GM12878 (cell line): ENCODE data around the gene MSH5. TPM values are rescaled to one million over a fixed set of nuclear protein-coding genes. Genes with fewer than 3 reads are reported as not detected.

ENCODE experiments used
- ATAC-seq: fragments of 200-7000 bp; cut with Tn5 transposase; 3 replicates; pipeline ENCODE4 v1.9.1; 2020; ENCODE audit warnings: mild to moderate bottlenecking, moderate library complexity
- BruUV-seq: library from RNA; stranded (reverse); fragments of 400-500 nt; replicated peaks from 2 replicates; lab custom pipeline; 2021; lab: Mats Ljungman, UMichigan
- CTCF ChIA-PET: fragments of 300-600 bp; sonication (Branson Sonifier 250); formaldehyde crosslinking; extraction: SDS; loops from one replicate; lab custom pipeline; 2021; ENCODE audit warnings: inconsistent platforms; lab: Yijun Ruan, JAX
- POLR2A ChIA-PET: fragments of 350-600 bp; formaldehyde crosslinking; extraction: SDS; loops from one replicate; lab custom pipeline; 2021; ENCODE audit warnings: inconsistent platforms; lab: Charles Lee
- RAD21 ChIA-PET: fragments of 300-600 bp; sonication (Branson Sonifier 250); formaldehyde crosslinking; loops from one replicate; lab custom pipeline; 2023; ENCODE audit warnings: antibody characterized with exemption; ENCODE audit not compliant: unreplicated experiment; lab: Charles Lee
- SMC1A ChIA-PET: fragments of 300-600 bp; sonication (Branson Sonifier 250); formaldehyde crosslinking; loops from one replicate; lab custom pipeline; 2023; ENCODE audit not compliant: unreplicated experiment, uncharacterized antibody; lab: Charles Lee
- DNase-seq: peaks from one replicate; pipeline ENCODE4 v3.0.0-alpha.2; 2011; ENCODE audit warnings: low read depth, low spot score
- FAIRE-seq: peaks from 3 replicates; lab custom pipeline; 2011; peaks lifted over from hg19 to GRCh38; lab: Jason Lieb, UNC
- H2AFZ ChIP-seq: 2 replicates; pipeline ENCODE4 v1.6.0; 2011; ENCODE audit warnings: low read depth, low read length, control low read depth; ENCODE audit not compliant: control insufficient read depth
- H3K27ac ChIP-seq: 2 replicates; pipeline ENCODE4 v1.5.1; 2011; ENCODE audit warnings: control low read depth; ENCODE audit not compliant: control insufficient read depth, insufficient read depth
- H3K27me3 ChIP-seq, 2 experiments: replicated peaks in 1 of 2; 2 replicates each; pipeline versions ENCODE4 v1.6.0 to v1.6.1; 2011; ENCODE audit warnings: low read length in 1 of 2; ENCODE audit not compliant: control insufficient read depth in 2 of 2, insufficient read depth in 2 of 2
- H3K36me3 ChIP-seq, 2 experiments: 2 replicates each; pipeline ENCODE4 v1.5.1; 2011; ENCODE audit warnings: low read length in 1 of 2; ENCODE audit not compliant: control insufficient read depth in 2 of 2, insufficient read depth in 2 of 2
- H3K4me1 ChIP-seq: 2 replicates; pipeline ENCODE4 v1.6.1; 2011; ENCODE audit warnings: mild to moderate bottlenecking, low read length, moderate library complexity, mixed read lengths; ENCODE audit not compliant: control insufficient read depth, insufficient read depth
- H3K4me2 ChIP-seq: 2 replicates; pipeline ENCODE4 v1.6.0; 2011; ENCODE audit warnings: control low read depth; ENCODE audit not compliant: control insufficient read depth, insufficient read depth
- H3K4me3 ChIP-seq: fragments of 200-600 bp; sonication (generic); 2 replicates; pipeline ENCODE4 v1.5.1; 2016
- H3K79me2 ChIP-seq: 2 replicates; pipeline ENCODE4 v1.6.0; 2011; ENCODE audit warnings: low read length; ENCODE audit not compliant: control insufficient read depth, insufficient read depth
- H3K9ac ChIP-seq: 2 replicates; pipeline ENCODE4 v1.8.0; 2011; ENCODE audit warnings: low read length, control low read depth, mixed read lengths; ENCODE audit not compliant: control insufficient read depth, insufficient read depth
- H3K9me3 ChIP-seq: replicated peaks from 3 replicates; pipeline ENCODE4 v1.5.1; 2011; ENCODE audit warnings: mild to moderate bottlenecking, low read length; ENCODE audit not compliant: control insufficient read depth, insufficient read depth
- H4K20me1 ChIP-seq: 2 replicates; pipeline ENCODE4 v1.6.0; 2011; ENCODE audit not compliant: control insufficient read depth, insufficient read depth
- ATF3 ChIP-seq: IDR thresholded peaks from 2 replicates; pipeline ENCODE4 v1.6.1; 2011; ENCODE audit warnings: low read depth, mild to moderate bottlenecking, low read length, moderate library complexity, borderline replicate concordance; ENCODE audit errors: extremely low read depth
- BCL11A ChIP-seq: IDR thresholded peaks from 2 replicates; pipeline ENCODE4 v1.6.1; 2011; ENCODE audit warnings: low read depth, low read length
- CREB1 ChIP-seq: IDR thresholded peaks from 2 replicates; pipeline ENCODE4 v1.6.1; 2012; ENCODE audit warnings: low read depth, mild to moderate bottlenecking, inconsistent platforms
- ELK1 ChIP-seq: IDR thresholded peaks from 2 replicates; pipeline ENCODE4 v1.6.1; 2012; ENCODE audit warnings: low read depth, low read length, improper control_type of control experiment
- KDM1A ChIP-seq: fragments of 200-600 bp; sonication (generic); IDR thresholded peaks from 2 replicates; pipeline ENCODE4 v1.6.1; 2016; ENCODE audit warnings: borderline replicate concordance
- PML ChIP-seq: IDR thresholded peaks from 2 replicates; pipeline ENCODE4 v1.6.1; 2012; ENCODE audit warnings: low read length, inconsistent platforms
- RBBP5 ChIP-seq: fragments of 200-600 bp; sonication (generic); conservative IDR thresholded peaks from 2 replicates; pipeline ENCODE4 v1.6.1; 2016
- YBX1 ChIP-seq: fragments of 450-650 bp; IDR thresholded peaks from 2 replicates; pipeline ENCODE4 v1.6.1; 2016; ENCODE audit warnings: antibody characterized with exemption
- ZNF24 ChIP-seq: fragments of 450-650 bp; IDR thresholded peaks from 2 replicates; pipeline ENCODE4 v1.6.1; 2017; ENCODE audit warnings: antibody characterized with exemption, mild to moderate bottlenecking
- WGBS: methylation state at CpG from one replicate; pipeline ENCODE4 v1.1.6; 2016; ENCODE audit warnings: low lambda C conversion rate; ENCODE audit not compliant: insufficient replicate concordance, insufficient coverage; ENCODE audit errors: missing lambda C conversion rate; 5-methylcytosine and 5-hydroxymethylcytosine counted together
- in situ Hi-C: fragments of 300-500 bp; cut with MboI; formaldehyde crosslinking; loops from 9 replicates; pipeline ENCODE4 v1.14.3; 2018; ENCODE audit warnings: mixed read lengths
- intact Hi-C: fragments of 100-400 bp; cut with micrococcal nuclease; formaldehyde crosslinking; loops from one replicate; pipeline ENCODE4 v1.14.2; 2022; ENCODE audit not compliant: unreplicated experiment
- microRNA-seq: library from miRNA; unstranded; fragments of <30 nt; microRNA quantifications from one replicate; pipeline ENCODE4, GENCODE V29; 2018
- polyA plus RNA-seq, 11 experiments: library from polyadenylated mRNA; depleted of rRNA in 4 of 11; unstranded in 6 of 11; stranded (reverse) in 5 of 11; fragments of >200 nt; fragmentation: Nextera tagmentation in 4 of 11; fragmentation: Illumina TruSeq in 1 of 11; extraction: Ambion mirVana in 4 of 11; extraction: Trizol in 1 of 11; gene quantifications; 1 replicate in 1 of 11; 2 replicates in 10 of 11; pipeline versions ENCODE4 v1.2.1 to v1.2.3, GENCODE V29; 2011 to 2016; ENCODE audit warnings: inconsistent platforms in 2 of 11, missing spikeins in 2 of 11, low read depth in 1 of 11
- small RNA-seq: library from RNA; depleted of rRNA; stranded (forward); fragments of <200 nt; gene quantifications from one replicate; pipeline ENCODE3, GENCODE V24; 2014
- total RNA-seq, 4 experiments: library from RNA; depleted of rRNA in 3 of 4; stranded (reverse); fragments of >200 nt in 3 of 4; fragmentation: Illumina TruSeq in 1 of 4; extraction: Trizol in 1 of 4; gene quantifications; 2 replicates each; pipeline versions ENCODE4 v1.2.1 to v1.2.3, GENCODE V29; 2013 to 2021

MSH5 gene
- total and polyA plus RNA-seq, 10 of the 15 experiments (the other 5 are each of a cell fraction or from before 2014, with no cell fraction given), result 9.1 to 52.7 (median 30.0) TPM

- Histone ChIP-seq H3K9ac (no peak overlapping the region), H2AFZ (no peak overlapping the region), H4K20me1 (no peaks in the 10 kb centered on the region), H3K4me1 (peaks cover 24% of the 10 kb centered on the region), H3K9me3 (no peaks in the 10 kb centered on the region), H3K4me2 (peak overlapping the region; percentile 75; the same call in 1 of the 2 replicates), H3K36me3 (no peaks in the 10 kb centered on the region), H3K27ac (no peak overlapping the region), H3K4me3 (no peak overlapping the region), H3K79me2 (peaks cover 2% of the 10 kb centered on the region), H3K27me3 (no peaks in the 10 kb centered on the region)
- ChIA-PET SMC1A (interaction anchor here (1.1 to 2.5 kb wide), 3 partner anchors 12 to 71 kb away, joined by 3 to 9 read pairs (median 3); no protein-coding TSS in a partner anchor), POLR2A (interaction anchor here (0.6 to 5.2 kb wide), 3 partner anchors 13 to 74 kb away, joined by 3 to 91 read pairs (median 65); partner anchors contain the start of genes CLIC1, HSPA1B and MSH5), CTCF (interaction anchor here (0.7 to 2.1 kb wide), 3 partner anchors 13 to 131 kb away, joined by 4 to 5 read pairs (median 4); partner anchors contain the start of gene LY6G5C), RAD21 (interaction anchor here (1.3 to 4.3 kb wide), 2 partner anchors 75 to 82 kb away, joined by 3 to 27 read pairs; partner anchors contain the start of genes CLIC1 and DDAH2)
- in situ Hi-C loops (no loop called here), intact Hi-C loops (loop anchor here (2.0 kb wide), 1 partner anchor 15 kb away; no protein-coding TSS in a partner anchor)
- FAIRE-seq, result no peak
- DNase-seq, result no peak
- ATAC-seq, result no peak
- no peak for TF ChIP-seq CREB1
- no peak for TF ChIP-seq KDM1A
- TF ChIP-seq PML, result no peak
- no peak for TF ChIP-seq YBX1
- TF ChIP-seq RBBP5, result no peak
- TF ChIP-seq ATF3, result no peak
- no peak for TF ChIP-seq BCL11A
- TF ChIP-seq ELK1, result no peak
- TF ChIP-seq ZNF24, result no peak
- no TSS peak for BruUV-seq
- 86% methylated on average over 12 of the region's 12 CpGs for WGBS
These were observed 71.8 kb downstream of the MSH5 start for GRCh38 chr6:31811645-31812044.

Small RNA genes within 50 kb of the gene (microRNA-seq; reads per million reads assigned to microRNA genes)
- not detected for gene MIR4646

Small RNA genes within 50 kb of the gene (small RNA-seq; reads per million reads assigned to genes)
- gene LY6G6D (not detected), gene MIR4646 (not detected), gene MSH5-SAPCD1 (not detected), gene RF00019 (not detected), gene RNU6-850P (not detected), gene SAPCD1 (not detected)

Other genes starting within 250 kb of the MSH5 start
Only the 7 nearest of the 43 such genes appear.
- gene LY6G6F, start 33.1 kb upstream of the MSH5 start, total RNA-seq (2014; rRNA removed), result not detected in 2 replicates
- not detected in 2 replicates for gene LY6G6F, start 33.1 kb upstream of the MSH5 start, total RNA-seq (2014; rRNA removed; fragmentation: Illumina TruSeq; extraction: Trizol)
- gene LY6G6F, start 33.1 kb upstream of the MSH5 start, total RNA-seq (2021), result not detected in 2 replicates
- not detected in 2 replicates for gene LY6G6F, start 33.1 kb upstream of the MSH5 start, polyA plus RNA-seq (2011; rRNA removed)
- gene LY6G6F, start 33.1 kb upstream of the MSH5 start, polyA plus RNA-seq (2014; fragmentation: Illumina TruSeq; extraction: Trizol), result not detected in 2 replicates
- not detected for gene LY6G6F, start 33.1 kb upstream of the MSH5 start, polyA plus RNA-seq (2014; fragmentation: Nextera tagmentation; extraction: Ambion mirVana)
- not detected in 2 replicates for gene LY6G6F, start 33.1 kb upstream of the MSH5 start, polyA plus RNA-seq (2014; rRNA removed)
- not detected for gene LY6G6F, start 33.1 kb upstream of the MSH5 start, polyA plus RNA-seq (2016; fragmentation: Nextera tagmentation; extraction: Ambion mirVana)
- not detected in 2 replicates for gene LY6G6D, start 24.7 kb upstream of the MSH5 start, total RNA-seq (2014; rRNA removed)
- not detected in 2 replicates for gene LY6G6D, start 24.7 kb upstream of the MSH5 start, total RNA-seq (2014; rRNA removed; fragmentation: Illumina TruSeq; extraction: Trizol)
- not detected in 2 replicates for gene LY6G6D, start 24.7 kb upstream of the MSH5 start, total RNA-seq (2021)
- not detected in 2 replicates for gene LY6G6D, start 24.7 kb upstream of the MSH5 start, polyA plus RNA-seq (2011; rRNA removed)
- gene LY6G6D, start 24.7 kb upstream of the MSH5 start, polyA plus RNA-seq (2014; fragmentation: Illumina TruSeq; extraction: Trizol), result not detected in 2 replicates
- not detected for gene LY6G6D, start 24.7 kb upstream of the MSH5 start, polyA plus RNA-seq (2014; fragmentation: Nextera tagmentation; extraction: Ambion mirVana)
- not detected in 2 replicates for gene LY6G6D, start 24.7 kb upstream of the MSH5 start, polyA plus RNA-seq (2014; rRNA removed)
- gene LY6G6D, start 24.7 kb upstream of the MSH5 start, polyA plus RNA-seq (2016; fragmentation: Nextera tagmentation; extraction: Ambion mirVana), result not detected
- gene LY6G6C, start 18.3 kb upstream of the MSH5 start, total RNA-seq (2014; rRNA removed), result not detected in 2 replicates
- gene LY6G6C, start 18.3 kb upstream of the MSH5 start, total RNA-seq (2014; rRNA removed; fragmentation: Illumina TruSeq; extraction: Trizol), result not detected in 2 replicates
- gene LY6G6C, start 18.3 kb upstream of the MSH5 start, total RNA-seq (2021), result not detected in 2 replicates
- gene LY6G6C, start 18.3 kb upstream of the MSH5 start, polyA plus RNA-seq (2011; rRNA removed), result not detected in 2 replicates
- gene LY6G6C, start 18.3 kb upstream of the MSH5 start, polyA plus RNA-seq (2014; fragmentation: Illumina TruSeq; extraction: Trizol), result not detected in 2 replicates
- gene LY6G6C, start 18.3 kb upstream of the MSH5 start, polyA plus RNA-seq (2014; fragmentation: Nextera tagmentation; extraction: Ambion mirVana), result not detected
- not detected in 2 replicates for gene LY6G6C, start 18.3 kb upstream of the MSH5 start, polyA plus RNA-seq (2014; rRNA removed)
- not detected for gene LY6G6C, start 18.3 kb upstream of the MSH5 start, polyA plus RNA-seq (2016; fragmentation: Nextera tagmentation; extraction: Ambion mirVana)
- gene MPIG6B, start 16.6 kb upstream of the MSH5 start, total RNA-seq (2014; rRNA removed), result not detected in 2 replicates
- gene MPIG6B, start 16.6 kb upstream of the MSH5 start, total RNA-seq (2014; rRNA removed; fragmentation: Illumina TruSeq; extraction: Trizol), result not detected in 2 replicates
- not detected in 2 replicates for gene MPIG6B, start 16.6 kb upstream of the MSH5 start, total RNA-seq (2021)
- not detected in 2 replicates for gene MPIG6B, start 16.6 kb upstream of the MSH5 start, polyA plus RNA-seq (2011; rRNA removed)
- gene MPIG6B, start 16.6 kb upstream of the MSH5 start, polyA plus RNA-seq (2014; fragmentation: Illumina TruSeq; extraction: Trizol), result not detected in 2 replicates
- gene MPIG6B, start 16.6 kb upstream of the MSH5 start, polyA plus RNA-seq (2014; fragmentation: Nextera tagmentation; extraction: Ambion mirVana), result not detected
- not detected in 2 replicates for gene MPIG6B, start 16.6 kb upstream of the MSH5 start, polyA plus RNA-seq (2014; rRNA removed)
- not detected for gene MPIG6B, start 16.6 kb upstream of the MSH5 start, polyA plus RNA-seq (2016; fragmentation: Nextera tagmentation; extraction: Ambion mirVana)
- 6.6 and 9.5 TPM in 2 replicates for gene DDAH2, start 10.7 kb upstream of the MSH5 start, total RNA-seq (2014; rRNA removed)
- 4.7 and 6.3 TPM in 2 replicates for gene DDAH2, start 10.7 kb upstream of the MSH5 start, total RNA-seq (2014; rRNA removed; fragmentation: Illumina TruSeq; extraction: Trizol)
- 8.3 and 10.8 TPM in 2 replicates for gene DDAH2, start 10.7 kb upstream of the MSH5 start, total RNA-seq (2021)
- 2.1 and 3.5 TPM in 2 replicates for gene DDAH2, start 10.7 kb upstream of the MSH5 start, polyA plus RNA-seq (2011; rRNA removed)
- gene DDAH2, start 10.7 kb upstream of the MSH5 start, polyA plus RNA-seq (2014; fragmentation: Illumina TruSeq; extraction: Trizol), result 0.35 and 2.1 TPM in 2 replicates
- 1 to 10 TPM in 1 of 2 experiments, under 1 TPM in 1; 0.35 to 2.1 TPM for gene DDAH2, start 10.7 kb upstream of the MSH5 start, polyA plus RNA-seq (2014; fragmentation: Nextera tagmentation; extraction: Ambion mirVana)
- gene DDAH2, start 10.7 kb upstream of the MSH5 start, polyA plus RNA-seq (2014; rRNA removed), result 9.9 and 12.2 TPM in 2 replicates
- gene DDAH2, start 10.7 kb upstream of the MSH5 start, polyA plus RNA-seq (2016; fragmentation: Nextera tagmentation; extraction: Ambion mirVana), result 1 to 10 TPM; 6.1 to 7.2 TPM
- gene CLIC1, start 3.5 kb upstream of the MSH5 start, total RNA-seq (2014; rRNA removed), result 647 and 648 TPM in 2 replicates
- 608 and 625 TPM in 2 replicates for gene CLIC1, start 3.5 kb upstream of the MSH5 start, total RNA-seq (2014; rRNA removed; fragmentation: Illumina TruSeq; extraction: Trizol)
- gene CLIC1, start 3.5 kb upstream of the MSH5 start, total RNA-seq (2021), result 446 and 458 TPM in 2 replicates
- gene CLIC1, start 3.5 kb upstream of the MSH5 start, polyA plus RNA-seq (2011; rRNA removed), result 890 and 943 TPM in 2 replicates
- gene CLIC1, start 3.5 kb upstream of the MSH5 start, polyA plus RNA-seq (2014; fragmentation: Illumina TruSeq; extraction: Trizol), result 712 and 725 TPM in 2 replicates
- 1,000 to 10,000 TPM; 1,083 to 1,266 TPM for gene CLIC1, start 3.5 kb upstream of the MSH5 start, polyA plus RNA-seq (2014; fragmentation: Nextera tagmentation; extraction: Ambion mirVana)
- gene CLIC1, start 3.5 kb upstream of the MSH5 start, polyA plus RNA-seq (2014; rRNA removed), result 563 and 612 TPM in 2 replicates
- gene CLIC1, start 3.5 kb upstream of the MSH5 start, polyA plus RNA-seq (2016; fragmentation: Nextera tagmentation; extraction: Ambion mirVana), result 100 to 1,000 TPM; 600 to 622 TPM
- 3.4 and 6.3 TPM in 2 replicates for gene SAPCD1, start 22.7 kb downstream of the MSH5 start, total RNA-seq (2014; rRNA removed)
- gene SAPCD1, start 22.7 kb downstream of the MSH5 start, total RNA-seq (2014; rRNA removed; fragmentation: Illumina TruSeq; extraction: Trizol), result 6.0 and 6.1 TPM in 2 replicates
- 8.6 and 13.0 TPM in 2 replicates for gene SAPCD1, start 22.7 kb downstream of the MSH5 start, total RNA-seq (2021)
- 3.2 and 5.6 TPM in 2 replicates for gene SAPCD1, start 22.7 kb downstream of the MSH5 start, polyA plus RNA-seq (2011; rRNA removed)
- gene SAPCD1, start 22.7 kb downstream of the MSH5 start, polyA plus RNA-seq (2014; fragmentation: Illumina TruSeq; extraction: Trizol), result 9.5 and 15.4 TPM in 2 replicates
- 1 to 10 TPM; 1.6 to 3.1 TPM for gene SAPCD1, start 22.7 kb downstream of the MSH5 start, polyA plus RNA-seq (2014; fragmentation: Nextera tagmentation; extraction: Ambion mirVana)
- 10.4 and 12.2 TPM in 2 replicates for gene SAPCD1, start 22.7 kb downstream of the MSH5 start, polyA plus RNA-seq (2014; rRNA removed)
- 1 to 10 TPM; 3.5 to 4.7 TPM for gene SAPCD1, start 22.7 kb downstream of the MSH5 start, polyA plus RNA-seq (2016; fragmentation: Nextera tagmentation; extraction: Ambion mirVana)